A673 (cell line): ENCODE measurements around the gene MAML2. TPM values are rescaled to one million over a fixed set of nuclear protein-coding genes. Genes with fewer than 3 reads are reported as not detected.

Source experiments
- BruUV-seq: library from RNA; stranded (reverse); fragments of 400-500 nt; replicated peaks from 2 replicates; lab custom pipeline; 2021; lab: Mats Ljungman, UMichigan
- CTCF ChIA-PET: fragments of 300-600 bp; sonication (Branson Sonifier 250); formaldehyde crosslinking; loops from one replicate; lab custom pipeline; 2022; ENCODE audit warnings: antibody characterized with exemption; lab: Charles Lee
- POLR2A ChIA-PET: fragments of 300-600 bp; sonication (Branson Sonifier 250); formaldehyde crosslinking; loops from one replicate; lab custom pipeline; 2022; ENCODE audit warnings: antibody characterized with exemption; ENCODE audit not compliant: low non-redundant PET; lab: Charles Lee
- DNase-seq: peaks from one replicate; pipeline ENCODE4 v3.0.0-alpha.2; 2015; ENCODE audit warnings: low spot score
- H3K27ac ChIP-seq: fragments of 200-600 bp; sonication (generic); 2 replicates; pipeline ENCODE4 v1.5.1; 2016; ENCODE audit warnings: mixed run types, low read depth, mild to moderate bottlenecking, mixed read lengths, antibody characterized with exemption, low read length; ENCODE audit not compliant: poor library complexity, severe bottlenecking
- H3K27me3 ChIP-seq: fragments of 200-600 bp; sonication (generic); replicated peaks from 2 replicates; pipeline ENCODE4 v1.6.1; 2017; ENCODE audit warnings: mixed run types, low read depth, mild to moderate bottlenecking, mixed read lengths, antibody characterized with exemption, low read length; ENCODE audit not compliant: insufficient read depth, poor library complexity
- H3K36me3 ChIP-seq: fragments of 200-600 bp; sonication (generic); 2 replicates; pipeline ENCODE4 v1.6.1; 2016; ENCODE audit warnings: mixed run types, mild to moderate bottlenecking, mixed read lengths, antibody characterized with exemption, low read length; ENCODE audit not compliant: insufficient read depth, poor library complexity, severe bottlenecking
- H3K4me1 ChIP-seq: fragments of 200-600 bp; sonication (generic); 2 replicates; pipeline ENCODE4 v1.6.1; 2017; ENCODE audit warnings: mixed run types, mild to moderate bottlenecking, mixed read lengths, antibody characterized with exemption, low read length; ENCODE audit not compliant: insufficient read depth, poor library complexity, severe bottlenecking
- H3K4me3 ChIP-seq: fragments of 200-600 bp; sonication (generic); 2 replicates; pipeline ENCODE4 v1.5.1; 2016; ENCODE audit warnings: low read depth, mixed run types, mild to moderate bottlenecking, mixed read lengths, low read length; ENCODE audit not compliant: poor library complexity, severe bottlenecking
- H3K9me3 ChIP-seq: fragments of 200-600 bp; sonication (generic); 2 replicates; pipeline ENCODE4 v1.6.1; 2016; ENCODE audit warnings: mixed run types, low read depth, mild to moderate bottlenecking, mixed read lengths, antibody characterized with exemption, low read length; ENCODE audit not compliant: poor library complexity, severe bottlenecking
- CTCF ChIP-seq: fragments of 300-800, 200-600 bp; sonication (generic); conservative IDR thresholded peaks from 2 replicates; pipeline ENCODE4 v1.5.1; 2017; ENCODE audit warnings: low read depth, mild to moderate bottlenecking, antibody characterized with exemption, low read length, moderate library complexity, mixed read lengths
- EZH2 ChIP-seq: fragments of 200-600 bp; sonication (generic); IDR thresholded peaks from 2 replicates; pipeline ENCODE4 v1.6.1; 2017; ENCODE audit warnings: borderline replicate concordance, low read depth, mild to moderate bottlenecking, mixed read lengths, antibody characterized with exemption, low read length; ENCODE audit not compliant: poor library complexity, severe bottlenecking
- intact Hi-C: fragments of 100-400 bp; cut with micrococcal nuclease; formaldehyde crosslinking; loops from one replicate; pipeline ENCODE4 v1.10.0; 2022; ENCODE audit not compliant: unreplicated experiment
- total RNA-seq: library from RNA; stranded (reverse); gene quantifications from 2 replicates; pipeline ENCODE4 v1.2.3, GENCODE V29; 2021

The MAML2 gene
- total RNA-seq, 1 experiment from 2014 or later: 6.4 TPM

DNA sequence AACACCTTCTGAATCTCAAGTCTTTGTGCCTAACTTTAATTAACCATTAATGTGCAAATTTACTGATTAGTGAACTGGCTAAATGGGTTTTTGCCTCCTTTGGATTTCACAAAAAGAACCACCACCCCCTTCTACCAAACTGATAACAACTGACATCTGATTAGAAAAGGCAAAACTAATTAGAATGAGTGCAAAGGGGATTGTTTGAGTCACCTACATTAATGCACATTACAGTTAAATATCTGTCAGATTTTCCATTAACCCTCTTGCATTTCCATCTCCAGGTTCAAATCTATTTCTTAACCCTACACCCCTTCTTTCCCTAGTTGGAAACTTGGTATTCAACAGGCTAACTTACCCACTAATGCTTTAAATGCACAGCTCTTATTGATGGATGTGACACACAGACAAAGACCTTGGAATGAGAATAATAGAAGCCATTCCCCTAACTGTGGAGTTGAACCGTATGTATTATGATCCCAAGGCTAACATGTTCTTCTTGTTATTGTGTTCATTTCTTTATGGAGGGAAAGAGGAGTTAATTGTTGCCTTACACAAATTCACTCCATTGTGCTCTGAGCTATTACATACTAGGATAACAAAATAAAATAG is 257.6 kb downstream of the MAML2 start:
- no TSS peak for BruUV-seq
- Histone ChIP-seq H3K9me3 (no peaks in the 10 kb centered on the region), H3K27ac (no peak overlapping the region), H3K27me3 (no peaks in the 10 kb centered on the region), H3K4me1 (no peaks in the 10 kb centered on the region), H3K4me3 (no peak overlapping the region), H3K36me3 (no peaks in the 10 kb centered on the region)
- intact Hi-C loops: no loop called here
- TF ChIP-seq EZH2 (no peak), CTCF (no peak)
- DNase-seq: no peak
- ChIA-PET CTCF (no interaction called here), POLR2A (no interaction called here)

GRCh38 chr11:96084610-96085318 is 258.2 kb downstream of the MAML2 start:
- intact Hi-C loops: no loop called here
- H3K36me3 ChIP-seq: no peaks in the 10 kb centered on the region
- no peak for DNase-seq
- ChIA-PET CTCF (no interaction called here), POLR2A (no interaction called here)
- no peaks in the 10 kb centered on the region for H3K4me1 ChIP-seq
- H3K27ac ChIP-seq: no peak overlapping the region
- TF ChIP-seq CTCF (no peak), EZH2 (no peak)
- no TSS peak for BruUV-seq
- no peaks in the 10 kb centered on the region for H3K27me3 ChIP-seq
- no peak overlapping the region for H3K4me3 ChIP-seq
- H3K9me3 ChIP-seq: no peaks in the 10 kb centered on the region

- no peak for TF ChIP-seq EZH2
- TF ChIP-seq CTCF: no peak
- Histone ChIP-seq H3K4me1 (no peaks in the 10 kb centered on the region), H3K27me3 (no peaks in the 10 kb centered on the region), H3K4me3 (no peak overlapping the region), H3K36me3 (no peaks in the 10 kb centered on the region), H3K27ac (no peak overlapping the region), H3K9me3 (no peaks in the 10 kb centered on the region)
- BruUV-seq: no TSS peak
- ChIA-PET CTCF (interaction anchor here (1.1 kb wide), 1 partner anchor 260 kb away, joined by 3 read pairs; the partner anchor contains the start of gene MAML2), POLR2A (no interaction called here)
- intact Hi-C loops: no loop called here
- no peak for DNase-seq
These were observed 260.1 kb downstream of the MAML2 start for GRCh38 chr11:96082936-96083335.
